Stimulated activated CD4-positive, alpha-beta T cell treated with anti-CD3 and anti-CD28 coated beads, Interleukin-4, amount 100 ng/mL, for 1 hour (primary cell): ENCODE measurements around the gene GTF3C1.

Experiments used
- DNase-seq: peaks from one replicate; pipeline ENCODE4 v3.0.0-alpha.2; 2020

GTF3C1 gene

DNA sequence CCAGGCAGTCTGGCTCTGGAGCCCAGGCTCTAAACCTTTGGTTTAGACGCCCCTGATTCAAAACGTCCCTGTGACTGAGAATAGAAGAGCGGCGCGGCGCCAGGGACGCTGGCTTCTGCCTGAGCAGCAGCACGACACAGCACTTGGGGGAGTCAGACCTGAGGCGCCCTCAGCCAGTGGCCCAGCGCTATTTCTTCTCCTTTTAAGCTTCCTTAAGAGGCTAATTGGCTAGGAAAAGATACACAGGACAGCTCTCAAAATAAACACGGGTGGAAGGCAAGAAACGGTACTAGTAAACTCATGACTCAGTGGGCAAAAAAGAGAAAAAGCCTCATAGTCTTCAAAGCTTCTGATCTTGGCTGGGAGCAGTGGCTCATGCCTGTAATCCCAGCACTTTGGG is 34.9 kb downstream of the GTF3C1 start:
- DNase-seq: no peak

DNA sequence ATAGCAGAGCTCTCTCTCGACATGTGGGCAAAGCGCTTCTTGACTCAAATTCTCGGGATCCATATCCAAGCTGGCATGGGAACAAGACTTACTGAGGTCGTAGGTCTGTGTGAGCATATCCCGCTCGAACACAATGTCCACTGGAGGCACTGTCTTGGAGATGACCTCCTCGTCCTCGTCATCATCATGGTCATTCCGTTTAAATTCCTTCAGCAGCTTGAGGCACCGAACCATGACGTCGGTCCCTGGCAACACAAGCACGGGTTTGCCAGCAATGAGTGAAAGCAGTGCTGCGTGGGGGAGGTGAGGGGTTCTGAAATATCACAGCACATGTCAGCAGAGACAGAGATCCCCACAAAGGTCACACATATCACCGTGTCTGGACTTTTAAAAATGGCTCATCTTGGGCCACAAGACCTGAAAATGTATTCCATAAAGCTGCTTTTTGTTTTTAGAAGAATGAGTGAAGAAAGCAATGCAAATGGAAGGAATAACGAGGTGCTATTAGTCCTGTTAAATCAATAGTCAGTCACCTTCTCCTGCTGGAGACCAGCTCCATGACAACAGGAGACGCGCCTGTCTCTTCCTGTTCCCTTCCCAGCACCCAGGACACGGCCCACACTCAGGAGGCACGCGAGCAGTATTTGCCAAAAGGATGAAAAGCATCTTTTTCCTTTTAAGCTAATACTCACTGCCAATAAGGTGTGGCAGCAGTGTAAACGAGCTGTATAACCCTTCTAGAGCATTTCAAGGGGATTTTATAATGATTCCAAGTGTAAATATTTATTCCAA is 37.9 kb downstream of the GTF3C1 start:
- no peak for DNase-seq

DNA sequence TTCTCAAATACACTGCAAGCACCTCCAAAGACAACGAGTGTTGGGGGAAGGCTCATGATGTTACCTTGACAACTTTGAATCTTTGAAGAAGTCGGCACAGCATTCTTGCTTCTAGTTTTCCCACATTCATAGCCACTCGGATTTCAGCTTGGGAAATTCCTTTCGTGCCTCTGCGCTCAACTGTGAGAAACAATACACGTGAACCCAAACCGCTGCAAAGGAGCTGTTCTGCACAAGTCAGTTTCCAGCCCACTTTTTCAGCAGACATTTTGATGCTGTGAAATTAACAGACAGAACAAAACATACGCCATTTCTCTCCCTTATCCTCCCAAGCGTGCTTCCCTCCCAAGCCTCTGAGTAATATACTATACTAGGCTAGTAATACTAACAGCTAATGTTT is 41.2 kb downstream of the GTF3C1 start:
- DNase-seq: no peak

DNA sequence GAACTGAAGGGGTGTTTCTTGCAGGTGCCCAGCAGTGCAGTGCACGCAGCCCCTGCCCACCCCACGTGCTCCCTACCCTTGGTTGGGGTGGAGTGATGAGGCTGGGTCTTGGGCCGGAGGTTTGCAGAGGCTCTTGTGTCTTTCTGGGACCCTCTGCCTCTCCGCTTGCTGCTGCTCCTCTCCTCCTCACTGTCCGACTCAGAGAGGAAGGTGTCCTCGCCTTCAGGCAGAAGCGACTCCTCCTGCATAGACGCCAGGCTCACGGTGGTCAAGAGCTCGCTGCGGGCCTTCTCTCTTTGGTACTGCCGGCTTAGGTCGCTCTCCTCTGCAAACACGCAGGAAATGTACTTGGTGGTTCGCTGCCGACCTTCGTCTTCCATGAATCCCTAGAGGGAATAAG is 42.9 kb downstream of the GTF3C1 start:
- no peak for DNase-seq

DNA sequence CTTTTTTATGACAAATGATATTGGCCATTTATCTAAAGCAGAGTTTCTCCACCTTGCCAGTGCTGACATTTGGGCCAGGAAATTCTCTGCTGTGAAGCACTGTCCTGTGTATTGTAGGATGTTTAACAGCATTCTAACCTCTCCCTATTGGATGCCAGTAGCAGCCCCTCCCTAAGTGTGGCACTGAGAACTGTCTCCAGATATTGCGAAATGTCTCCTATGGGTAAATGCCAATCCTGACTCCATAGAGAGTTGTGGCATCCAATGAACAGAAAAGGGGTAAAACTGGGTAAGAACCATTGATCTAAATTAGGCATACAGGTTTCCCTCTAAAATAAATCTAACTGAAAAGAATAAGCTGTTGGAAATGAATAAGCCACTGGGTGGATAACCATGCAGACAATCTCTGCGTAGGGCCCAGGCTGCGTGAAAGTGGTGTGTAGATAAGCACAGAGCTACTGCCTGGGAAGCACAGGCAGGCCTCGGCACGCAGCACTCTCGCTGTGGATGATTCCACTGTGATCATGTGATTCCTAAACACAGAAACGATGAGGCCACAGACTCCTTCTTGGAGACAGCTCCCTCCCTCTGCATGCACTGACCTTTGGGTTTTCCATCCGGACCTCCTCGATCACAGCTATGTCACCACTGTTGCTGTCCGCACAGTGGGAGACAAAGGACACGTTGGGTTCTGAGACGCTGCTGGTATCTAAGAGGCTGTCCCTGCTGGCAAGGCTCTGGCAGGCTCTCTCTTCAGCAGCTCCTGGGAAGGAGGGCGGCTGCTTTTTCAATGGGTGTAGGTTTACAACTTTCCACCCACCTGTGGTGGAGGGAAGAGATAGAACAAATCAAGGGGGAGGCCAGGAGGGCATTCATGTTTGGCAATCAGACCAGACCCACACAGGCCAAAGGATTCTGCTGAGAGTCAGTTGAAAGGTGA is 44.1 kb downstream of the GTF3C1 start:
- no peak for DNase-seq

DNA sequence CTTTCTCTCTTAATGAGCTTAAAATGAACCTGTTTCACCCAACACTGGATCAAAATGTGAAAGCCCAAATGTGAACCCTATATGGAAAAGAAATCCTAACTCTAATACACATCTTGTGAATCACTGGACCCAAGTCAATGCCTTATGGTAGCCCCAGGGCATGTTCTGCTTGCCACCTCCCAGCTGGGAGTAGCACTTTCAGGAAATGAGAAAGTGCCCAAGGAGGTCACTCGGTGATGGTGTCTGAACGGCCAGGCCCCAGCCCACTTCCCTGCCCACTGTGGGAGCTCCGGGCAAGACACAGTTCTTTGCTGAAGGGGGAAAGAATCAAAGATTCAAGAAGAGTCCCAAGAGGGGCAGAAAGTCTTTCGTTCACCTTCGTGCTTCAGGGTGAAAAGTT is 46.1 kb downstream of the GTF3C1 start:
- DNase-seq: no peak

DNA sequence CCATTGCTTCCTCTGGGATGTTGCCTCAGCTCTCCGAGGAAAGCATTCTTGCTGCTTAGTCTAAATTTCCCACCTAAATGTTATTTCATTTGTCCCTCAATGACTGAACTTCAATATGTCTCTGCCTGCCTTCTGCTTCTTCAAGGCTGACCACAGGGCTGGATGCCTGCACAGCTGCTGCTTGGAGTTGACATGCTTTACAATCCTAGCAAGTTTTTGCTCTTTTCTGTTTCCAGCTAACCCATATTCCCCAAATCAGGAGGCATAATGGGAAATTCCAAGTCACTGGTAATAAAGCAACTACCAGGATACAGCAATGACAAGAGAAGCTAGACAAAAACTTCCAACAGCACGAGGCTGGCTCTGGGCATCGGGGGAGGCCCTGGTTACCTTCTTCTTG is 48.9 kb downstream of the GTF3C1 start:
- no peak for DNase-seq

DNA sequence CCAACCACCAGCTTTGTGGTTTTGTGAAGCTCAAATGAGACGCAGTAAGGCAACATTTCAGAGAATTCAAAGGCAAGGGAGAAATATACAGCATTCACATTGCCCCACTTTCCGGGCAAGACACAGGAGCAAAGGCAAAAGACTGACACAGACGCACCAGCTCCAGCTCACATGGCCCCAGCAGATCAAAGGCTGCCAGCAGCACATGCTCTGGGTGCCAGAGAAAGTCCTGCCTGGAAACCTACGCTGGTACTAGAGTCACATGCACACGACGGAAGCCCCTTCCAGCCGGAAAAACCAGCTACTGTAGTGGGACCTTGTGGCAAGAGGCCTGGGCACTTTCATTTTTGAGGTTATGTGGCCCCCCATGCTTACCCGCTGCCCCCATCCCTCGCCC is 50.1 kb downstream of the GTF3C1 start:
- DNase-seq: no peak

DNA sequence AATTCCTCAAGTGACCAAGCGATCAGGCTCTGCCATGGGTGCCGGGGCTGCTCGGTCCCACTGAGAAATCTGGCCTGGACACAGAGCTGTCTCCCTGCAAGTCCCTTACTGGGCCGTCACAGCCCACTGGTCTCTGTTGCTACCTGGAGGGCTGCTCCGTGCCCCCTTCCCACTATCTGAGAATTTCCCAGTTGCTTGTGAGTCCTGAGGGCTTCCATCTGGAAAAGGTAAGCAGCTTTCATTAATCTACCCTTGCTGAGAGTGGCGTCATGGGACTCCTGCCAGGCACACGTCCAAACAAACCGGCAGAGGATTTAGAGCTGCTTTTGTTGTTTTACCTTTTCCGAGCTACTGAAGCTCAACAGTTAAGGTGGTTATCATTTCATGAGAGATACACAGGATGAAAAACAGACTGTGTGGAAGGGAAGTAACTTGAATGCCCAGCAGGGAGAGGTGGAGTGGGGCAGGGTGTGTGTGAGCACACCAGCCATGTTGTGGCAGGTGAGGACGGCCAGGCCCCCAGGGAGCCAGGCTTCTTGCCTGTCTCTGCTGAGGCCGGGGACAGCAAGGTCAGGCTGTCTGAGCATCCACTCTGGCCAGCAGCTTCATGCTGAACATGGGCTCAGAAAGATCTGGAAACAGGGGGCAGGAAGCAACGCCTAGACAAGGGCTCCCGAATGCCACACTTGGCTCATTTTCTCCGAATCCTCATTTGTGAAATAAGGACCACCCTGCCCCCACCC is 50.6 kb downstream of the GTF3C1 start:
- DNase-seq: no peak

DNA sequence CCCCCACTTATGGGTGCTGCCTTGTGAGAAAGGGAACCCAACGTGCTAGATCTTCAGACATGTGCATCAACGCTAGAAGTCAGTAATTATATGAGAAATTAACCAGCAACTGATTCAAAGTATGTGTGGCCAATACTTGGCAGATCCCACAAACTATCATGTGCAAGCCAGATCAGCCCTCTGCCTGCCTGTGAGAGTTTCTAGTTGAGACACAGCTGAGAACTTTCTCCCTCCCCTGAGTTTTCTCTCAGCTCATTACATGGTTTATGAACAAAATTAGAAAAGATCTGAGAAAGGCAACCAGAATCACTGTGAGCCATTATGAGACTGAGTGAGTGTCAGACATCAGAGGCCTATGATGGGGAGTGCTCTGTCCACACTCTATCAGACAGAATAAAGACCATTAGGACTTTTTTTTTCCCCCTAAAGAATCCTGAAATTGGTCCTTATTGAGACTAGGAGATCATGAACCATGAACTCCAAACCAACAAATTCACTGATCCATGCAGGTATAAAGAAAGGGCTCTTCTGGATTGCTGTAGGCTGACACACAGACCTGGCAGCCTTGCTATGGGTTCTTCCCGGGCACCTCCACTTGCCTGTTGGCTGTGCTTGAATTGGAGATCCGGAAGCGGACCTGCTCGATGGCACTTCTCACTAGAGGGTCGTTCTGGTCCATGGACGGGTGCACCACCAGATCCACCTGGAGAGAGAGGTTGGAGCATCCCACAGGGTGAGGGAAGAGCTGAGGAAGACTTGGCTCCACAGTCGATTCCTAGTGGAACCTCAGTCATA is 51.5 kb downstream of the GTF3C1 start:
- no peak for DNase-seq

DNA sequence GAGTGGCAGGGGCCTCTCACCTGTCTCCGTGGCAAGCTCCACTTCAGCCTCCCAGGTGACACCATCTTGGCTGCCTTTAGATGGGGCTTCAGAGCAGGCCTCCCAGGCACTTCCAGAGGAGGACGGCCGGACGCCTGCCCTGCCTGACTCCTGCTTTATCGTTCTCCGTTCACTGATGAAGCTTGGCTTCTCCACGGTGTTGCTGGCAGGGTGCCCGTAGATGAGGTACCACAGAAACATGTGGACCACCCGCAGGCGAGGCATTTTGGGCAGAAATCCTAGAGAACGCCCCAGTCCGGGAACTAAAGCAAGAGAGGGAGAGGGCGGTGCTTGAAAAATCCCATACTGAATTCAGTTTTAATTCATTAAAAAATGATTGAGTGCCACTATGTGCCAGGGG is 54.5 kb downstream of the GTF3C1 start:
- DNase-seq: no peak

DNA sequence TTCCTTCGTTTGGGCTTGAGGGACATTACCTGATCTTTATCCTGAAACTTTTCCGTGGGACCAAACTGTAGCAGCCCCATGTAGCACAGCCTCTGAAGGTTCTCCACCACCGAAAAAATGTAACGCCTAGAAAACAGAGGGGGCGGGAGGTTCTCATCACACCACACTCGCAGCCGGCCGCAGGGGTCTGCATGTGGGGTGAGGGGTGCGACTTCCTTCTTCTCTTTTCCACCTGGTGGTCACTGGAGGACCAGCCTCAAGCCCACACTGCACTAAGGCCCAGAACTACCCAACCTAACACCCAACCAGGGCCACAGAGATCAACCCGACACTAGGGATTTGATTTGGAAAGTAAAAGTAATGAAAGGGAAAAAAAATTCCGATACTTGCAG is 57.1 kb downstream of the GTF3C1 start:
- no peak for DNase-seq

DNA sequence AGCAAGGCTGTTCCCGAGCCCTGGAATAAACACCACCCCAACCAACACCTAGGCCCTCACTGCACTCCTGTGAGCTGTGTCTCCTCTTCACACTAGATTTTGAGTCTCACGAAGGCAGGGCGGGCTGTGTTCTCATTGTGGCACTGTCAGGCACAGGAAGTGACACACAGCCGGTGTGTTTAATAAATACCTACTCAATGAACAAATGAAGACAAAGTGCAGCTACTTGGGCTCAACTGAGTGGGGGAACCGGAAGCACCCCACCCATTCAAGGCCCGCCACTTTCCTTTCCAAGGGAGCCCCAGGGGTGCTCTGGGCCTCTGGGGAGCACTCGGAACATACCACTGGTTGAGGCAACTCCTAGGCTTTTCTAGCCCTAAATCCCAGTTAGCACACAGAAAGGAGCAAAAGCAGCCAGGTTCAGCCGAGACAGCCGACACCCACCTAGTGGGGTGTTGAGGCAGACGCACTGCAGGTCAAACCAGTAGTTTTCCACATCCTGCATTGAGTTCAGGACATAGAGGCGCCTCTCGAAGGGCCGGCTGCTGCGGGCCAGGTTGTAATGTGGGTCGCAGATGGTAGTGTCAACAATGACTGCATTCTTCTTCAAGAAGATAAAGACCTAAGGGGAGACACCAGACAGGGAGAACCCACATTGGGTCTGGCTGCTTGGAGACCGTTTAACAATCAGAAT is 57.7 kb downstream of the GTF3C1 start:
- no peak for DNase-seq

DNA sequence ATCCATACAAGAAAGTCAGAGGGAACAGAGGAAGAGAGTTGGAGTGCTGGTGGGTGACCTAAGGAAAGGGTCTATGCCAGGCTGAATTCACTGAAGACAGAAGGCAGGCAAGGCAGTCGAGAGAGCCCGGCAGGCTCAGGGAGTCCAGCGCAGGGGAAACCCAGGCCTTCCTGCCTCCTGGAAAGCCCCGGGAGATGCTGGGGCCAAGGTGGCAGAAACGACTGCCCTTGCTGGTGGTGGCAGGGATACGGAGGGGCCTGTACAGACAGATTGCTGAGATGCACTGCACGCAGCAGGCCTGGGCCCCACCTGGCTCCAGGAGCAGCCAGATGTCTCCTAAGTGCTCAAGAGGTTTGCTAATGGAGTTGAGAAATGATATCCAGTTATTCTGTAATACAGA is 59.8 kb downstream of the GTF3C1 start:
- no peak for DNase-seq

DNA sequence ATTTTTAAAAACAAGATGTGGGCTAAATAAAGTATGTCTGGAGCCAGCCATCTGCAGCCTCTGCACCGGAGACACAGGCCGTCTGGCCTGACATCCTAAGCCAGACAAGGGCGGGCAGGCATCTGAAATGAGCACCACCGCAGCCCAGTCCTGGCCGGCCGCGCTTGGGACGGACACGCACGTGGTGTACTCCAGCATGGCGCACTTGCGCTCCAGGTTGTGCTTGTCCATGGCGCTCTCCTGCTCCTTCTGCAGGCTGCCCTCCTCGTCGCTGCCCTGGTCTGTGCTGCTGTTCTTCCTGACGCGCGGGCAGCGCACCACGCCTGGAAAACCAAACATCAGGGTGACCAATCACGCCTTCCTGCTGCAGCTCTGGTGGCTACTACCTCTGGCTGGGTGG is 60.3 kb downstream of the GTF3C1 start:
- DNase-seq: no peak

DNA sequence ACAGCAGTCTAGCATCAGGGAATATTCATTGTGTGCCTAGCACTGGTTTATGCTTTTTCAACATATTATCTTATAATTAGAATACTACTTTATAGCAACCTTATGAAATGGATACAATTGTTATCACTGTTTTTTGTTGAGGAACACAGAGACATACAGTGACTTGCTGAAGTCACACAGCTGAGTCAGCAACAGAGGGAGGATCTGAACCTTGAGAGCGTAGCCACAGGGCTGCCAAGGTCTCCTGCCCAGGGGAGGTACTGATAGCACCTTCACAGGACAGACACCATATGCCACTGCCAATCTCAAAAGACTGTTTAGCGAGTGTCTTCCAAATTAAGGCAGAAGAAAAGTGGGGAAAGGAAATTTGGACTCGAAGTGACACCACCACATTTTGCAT is 63.0 kb downstream of the GTF3C1 start:
- DNase-seq: no peak

DNA sequence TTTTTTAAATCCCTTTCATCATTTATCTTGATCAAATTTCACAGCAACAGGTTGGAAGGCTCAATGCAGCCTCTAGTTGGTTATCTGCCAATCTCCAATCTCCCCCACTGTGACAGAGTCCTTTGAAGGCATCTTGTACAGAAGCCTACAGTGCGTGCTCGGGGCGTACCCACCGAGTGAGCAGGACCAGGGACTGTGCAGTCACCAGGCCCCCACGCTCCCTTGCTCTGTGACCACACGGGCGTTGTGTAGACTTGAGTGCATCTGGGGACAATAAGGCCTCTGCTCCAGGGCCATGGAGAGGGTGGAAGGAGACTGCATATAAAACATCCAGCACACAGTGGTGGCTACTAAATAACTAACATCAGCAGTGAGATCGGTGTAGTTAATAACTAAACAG is 63.4 kb downstream of the GTF3C1 start:
- DNase-seq: no peak

DNA sequence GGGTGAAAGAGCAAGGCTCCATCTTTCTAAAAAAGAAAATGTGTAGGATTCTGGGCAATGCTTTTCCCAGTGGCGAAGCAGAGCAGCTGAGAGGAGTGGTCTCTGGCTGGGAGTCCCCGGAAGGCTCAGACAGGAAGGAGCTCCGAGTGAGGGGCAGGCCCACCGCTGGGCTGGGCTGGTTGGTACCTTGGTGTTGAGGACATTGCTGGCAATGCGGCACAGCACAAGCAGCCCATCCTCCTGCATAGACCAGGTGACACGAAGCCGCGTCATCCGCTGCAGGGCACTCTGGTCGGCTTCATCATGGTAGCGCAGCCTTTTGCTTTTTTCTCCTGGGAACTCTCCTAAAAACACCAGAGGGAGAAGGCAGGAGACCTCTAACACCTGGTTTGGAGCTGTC is 63.9 kb downstream of the GTF3C1 start:
- DNase-seq: no peak

DNA sequence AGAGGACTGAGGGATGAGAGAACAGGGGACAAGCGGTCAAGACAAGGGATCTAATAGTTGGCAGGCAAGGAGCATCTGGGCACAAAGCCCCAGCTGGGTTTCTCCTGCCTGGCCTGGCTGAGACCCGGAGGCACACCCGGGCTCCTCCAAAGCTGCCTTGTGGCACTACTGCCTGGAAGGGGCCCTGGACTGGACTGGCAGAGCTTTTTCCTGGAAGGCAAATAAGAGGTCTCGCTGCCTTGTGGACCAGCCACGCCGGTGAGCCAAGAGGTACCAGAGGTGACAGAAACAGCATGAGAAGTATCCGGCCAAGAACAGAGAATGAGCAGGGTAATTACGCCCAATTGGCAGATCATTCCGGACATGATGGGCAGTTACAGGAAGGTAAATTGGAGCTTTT is 64.6 kb downstream of the GTF3C1 start:
- DNase-seq: no peak

DNA sequence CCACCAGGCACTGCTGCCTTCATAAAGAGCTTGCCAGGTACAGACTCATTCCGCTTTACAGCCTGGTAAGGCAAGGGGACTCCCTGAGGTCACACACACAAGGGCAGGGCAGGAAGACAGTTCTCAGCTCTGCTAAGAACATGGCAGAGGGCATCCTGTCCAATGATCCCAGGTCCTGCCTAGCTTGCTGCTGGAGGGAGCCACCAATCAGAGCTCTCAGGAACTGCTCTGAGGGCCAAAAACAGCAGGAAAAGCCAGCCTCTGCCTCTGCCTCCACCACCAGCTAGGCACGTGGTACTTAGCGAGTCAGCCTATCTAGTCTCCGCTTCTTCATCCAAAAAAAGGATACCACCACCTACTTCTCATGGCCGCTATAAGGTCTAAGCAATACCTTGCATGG is 66.1 kb downstream of the GTF3C1 start:
- DNase-seq: no peak

DNA sequence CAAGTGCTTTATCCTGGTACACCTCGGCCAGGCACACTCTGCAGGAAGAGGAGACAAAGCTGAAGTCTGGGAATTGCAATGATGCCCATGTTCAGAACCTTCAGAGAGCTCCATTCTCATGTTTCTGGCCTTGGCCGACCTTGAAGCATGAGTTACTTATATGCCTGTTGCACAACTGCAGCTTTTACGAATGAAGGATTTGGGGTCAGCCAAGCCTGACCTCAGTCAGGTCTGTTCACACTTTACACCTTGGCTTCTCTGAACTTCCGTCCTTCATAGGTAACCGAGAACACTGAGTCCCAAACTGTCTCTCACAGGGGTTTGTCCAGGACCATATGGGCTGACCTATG is 66.7 kb downstream of the GTF3C1 start:
- no peak for DNase-seq

DNA sequence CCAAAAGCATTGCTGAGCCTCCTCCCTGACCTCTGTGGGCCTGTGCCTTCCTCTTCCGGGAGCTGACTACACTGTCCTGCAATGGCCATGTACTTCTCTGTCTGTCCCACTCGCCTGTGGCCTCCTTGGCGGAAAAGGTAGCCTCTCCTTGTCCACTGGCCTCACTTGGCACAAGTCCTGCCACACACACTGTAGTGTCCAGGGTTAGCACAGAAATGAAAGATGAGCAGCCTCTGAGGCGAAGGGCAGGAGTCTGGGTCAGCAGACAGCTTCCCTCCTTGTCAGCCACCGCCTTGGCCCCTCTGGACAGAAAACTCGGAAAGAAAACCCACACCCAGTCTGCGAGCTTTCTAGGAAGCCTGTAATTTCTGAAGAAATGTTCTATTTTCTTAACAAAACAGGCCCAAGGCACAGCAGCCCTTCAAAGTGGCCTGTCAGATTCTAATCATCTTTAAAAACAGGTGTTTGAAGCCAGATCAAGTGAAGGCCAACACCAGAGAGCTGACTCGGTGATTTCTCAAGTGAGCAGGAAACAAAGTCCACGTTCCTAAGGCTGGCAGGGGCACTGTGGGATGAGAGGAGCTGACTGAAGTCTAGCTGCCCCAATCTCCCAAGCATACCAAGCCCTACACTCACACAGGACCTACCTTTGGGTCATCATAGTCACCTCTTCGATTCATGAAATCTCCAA is 67.2 kb downstream of the GTF3C1 start:
- DNase-seq: no peak
